ES-I3 (cell line): ENCODE measurements around the gene MBD3L3.
A peak's percentile ranks its signal among the peaks of the same experiment; 100 is the strongest.
"Not testable (repeated sequence)": the region's sequence is repeated elsewhere in the genome, so short reads cannot be mapped to it uniquely, and the experiment has no call there.

Experiments used
- H3K36me3 ChIP-seq: 2 replicates; pipeline ENCODE4 v1.6.1; 2013; ENCODE audit warnings: mild to moderate bottlenecking, low read length, control low read depth, moderate library complexity; ENCODE audit not compliant: insufficient read depth
- H3K4me1 ChIP-seq: 2 replicates; pipeline ENCODE4 v1.6.1; 2013; ENCODE audit warnings: mild to moderate bottlenecking, control low read depth, low read length; ENCODE audit not compliant: insufficient read depth
- H3K9ac ChIP-seq: 2 replicates; pipeline ENCODE4 v1.6.1; 2013; ENCODE audit warnings: low read depth, mild to moderate bottlenecking, low read length, moderate library complexity
- H3K9me3 ChIP-seq: 2 replicates; pipeline ENCODE4 v1.6.1; 2013; ENCODE audit warnings: mild to moderate bottlenecking, low read length, moderate library complexity; ENCODE audit not compliant: control insufficient read depth, insufficient read depth

The MBD3L3 gene

GRCh38 chr19:7072541-7072940, 14.1 kb upstream of the MBD3L3 start:
- peaks cover 38% of the 10 kb centered on the region for H3K36me3 ChIP-seq

GRCh38 chr19:7069904-7070226, 11.4 kb upstream of the MBD3L3 start:
- Histone ChIP-seq H3K9me3 (no peaks in the 10 kb centered on the region), H3K9ac (peak overlapping the region; percentile 97), H3K4me1 (no peaks in the 10 kb centered on the region; the same call in 1 of the 2 replicates), H3K36me3 (peaks cover 16% of the 10 kb centered on the region)

More at GRCh38 chr19:7072541-7072940, 14.1 kb upstream of the MBD3L3 start:
- H3K9ac ChIP-seq, result no peak overlapping the region
- no peaks in the 10 kb centered on the region; the same call in 1 of the 2 replicates for H3K4me1 ChIP-seq
- peaks cover 19% of the 10 kb centered on the region for H3K9me3 ChIP-seq

- Histone ChIP-seq H3K9me3 (no peaks in the 10 kb centered on the region), H3K4me1 (no peaks in the 10 kb centered on the region; the same call in 1 of the 2 replicates), H3K9ac (peak within 1 kb of the TSS; percentile 97), H3K36me3 (peaks cover 16% of the 10 kb centered on the region)
Observed at GRCh38 chr19:7069042-7069903, 10.8 kb upstream of the MBD3L3 start, which contains the start of gene ZNF557. Gene ZNF557 (plus strand): TSS chr19:7069703. CDS start chr19:7075075, 5,372 bp downstream.

- H3K9me3 ChIP-seq, result no peaks in the 10 kb centered on the region
- H3K4me1 ChIP-seq, result no peaks in the 10 kb centered on the region; the same call in 1 of the 2 replicates
- peaks cover 14% of the 10 kb centered on the region for H3K36me3 ChIP-seq
- H3K9ac ChIP-seq, result no peak overlapping the region
Observed at GRCh38 chr19:7068599-7068998, 10.1 kb upstream of the MBD3L3 start.

- Histone ChIP-seq H3K9ac (no peak overlapping the region), H3K36me3 (peaks cover 9% of the 10 kb centered on the region), H3K9me3 (no peaks in the 10 kb centered on the region), H3K4me1 (no peaks in the 10 kb centered on the region; the same call in 1 of the 2 replicates)
Observed at GRCh38 chr19:7067716-7068115, 9.2 kb upstream of the MBD3L3 start.

GRCh38 chr19:7067122-7067521, 8.6 kb upstream of the MBD3L3 start:
- not testable (repeated sequence) for H3K9me3 ChIP-seq, H3K4me1 ChIP-seq, H3K36me3 ChIP-seq, H3K9ac ChIP-seq

- H3K9ac ChIP-seq, result no peak overlapping the region
- H3K9me3 ChIP-seq, result no peaks in the 10 kb centered on the region
- no peaks in the 10 kb centered on the region; the same call in 1 of the 2 replicates for H3K4me1 ChIP-seq
- no peaks in the 10 kb centered on the region for H3K36me3 ChIP-seq
Observed at GRCh38 chr19:7063764-7064418, 5.4 kb upstream of the MBD3L3 start.

- Histone ChIP-seq H3K9me3 (no peaks in the 10 kb centered on the region), H3K4me1 (no peaks in the 10 kb centered on the region), H3K36me3 (no peaks in the 10 kb centered on the region), H3K9ac (no peak overlapping the region)
Observed at GRCh38 chr19:7063339-7063738, 4.9 kb upstream of the MBD3L3 start.

- H3K9ac ChIP-seq, H3K9me3 ChIP-seq, H3K4me1 ChIP-seq, H3K36me3 ChIP-seq: not testable (repeated sequence)
Observed at GRCh38 chr19:7059977-7060376, 1.5 kb upstream of the MBD3L3 start.

- not testable (repeated sequence) for H3K36me3 ChIP-seq, H3K9ac ChIP-seq, H3K9me3 ChIP-seq, H3K4me1 ChIP-seq
Observed at GRCh38 chr19:7056371-7056770, 2.1 kb downstream of the MBD3L3 start.

- not testable (repeated sequence) for H3K9me3 ChIP-seq, H3K4me1 ChIP-seq, H3K9ac ChIP-seq, H3K36me3 ChIP-seq
Observed at GRCh38 chr19:7055679-7056078, 2.8 kb downstream of the MBD3L3 start.

- not testable (repeated sequence) for H3K4me1 ChIP-seq, H3K36me3 ChIP-seq, H3K9me3 ChIP-seq, H3K9ac ChIP-seq
Observed at GRCh38 chr19:7054635-7055368, 3.7 kb downstream of the MBD3L3 start.

- not testable (repeated sequence) for H3K9ac ChIP-seq, H3K4me1 ChIP-seq, H3K36me3 ChIP-seq, H3K9me3 ChIP-seq
Observed at GRCh38 chr19:7052896-7053295, 5.6 kb downstream of the MBD3L3 start.

GRCh38 chr19:7051421-7051820, 7.1 kb downstream of the MBD3L3 start:
- H3K36me3 ChIP-seq, result not testable (repeated sequence)

More at GRCh38 chr19:7051421-7051820, 7.1 kb downstream of the MBD3L3 start:
- not testable (repeated sequence) for H3K9ac ChIP-seq, H3K9me3 ChIP-seq, H3K4me1 ChIP-seq
